T-helper 2 cell (primary cell): ENCODE data around the gene DNLZ.
"Not testable (repeated sequence)": the region's sequence is repeated elsewhere in the genome, so short reads cannot be mapped to it uniquely, and the experiment has no call there.

Source experiments
- DNase-seq, 5 experiments: peaks; one replicate each; pipeline versions ENCODE4 v3.0.0 to v3.0.0-alpha.2; 2012 to 2022

The DNLZ gene

GRCh38 chr9:136358888-136359287 lies 4.7 kb downstream of the DNLZ start:
- no peak for DNase-seq

- DNase-seq, result no peak
Measured at GRCh38 chr9:136358016-136358415, 5.5 kb downstream of the DNLZ start.

- DNase-seq, result no peak
Measured at GRCh38 chr9:136357202-136357725, 6.3 kb downstream of the DNLZ start.

GRCh38 chr9:136355616-136356557 lies 7.7 kb downstream of the DNLZ start:
- no peak for DNase-seq

- no peak for DNase-seq
Measured at GRCh38 chr9:136354592-136355085, 8.9 kb downstream of the DNLZ start.

- DNase-seq, result no peak
Measured at GRCh38 chr9:136353757-136354488, 9.6 kb downstream of the DNLZ start.

- no peak for DNase-seq
Measured at GRCh38 chr9:136353088-136353487, 10.5 kb downstream of the DNLZ start.

GRCh38 chr9:136352682-136353081 lies 10.9 kb downstream of the DNLZ start:
- no peak for DNase-seq

GRCh38 chr9:136351868-136352267 lies 11.7 kb downstream of the DNLZ start:
- DNase-seq, result not testable (repeated sequence)

GRCh38 chr9:136351252-136351800 lies 12.2 kb downstream of the DNLZ start:
- DNase-seq, result no peak

GRCh38 chr9:136349546-136349945 lies 14.0 kb downstream of the DNLZ start:
- no peak for DNase-seq

- no peak for DNase-seq
Measured at GRCh38 chr9:136348691-136349090, 14.9 kb downstream of the DNLZ start.

- no peak for DNase-seq
Measured at GRCh38 chr9:136347472-136348256, 15.9 kb downstream of the DNLZ start.

GRCh38 chr9:136346927-136347465 lies 16.5 kb downstream of the DNLZ start:
- no peak for DNase-seq

GRCh38 chr9:136346157-136346481 lies 17.4 kb downstream of the DNLZ start:
- no peak for DNase-seq

GRCh38 chr9:136345281-136346156 lies 18.0 kb downstream of the DNLZ start:
- no peak for DNase-seq

- DNase-seq, result no peak
Measured at GRCh38 chr9:136344544-136345280, 18.8 kb downstream of the DNLZ start.

GRCh38 chr9:136343884-136344269 lies 19.7 kb downstream of the DNLZ start:
- DNase-seq, result no peak

- DNase-seq, result no peak
Measured at GRCh38 chr9:136343121-136343883, 20.2 kb downstream of the DNLZ start.
